ENCODE data around the gene ABHD5. TPM values are rescaled to one million over a fixed set of nuclear protein-coding genes. Genes with fewer than 3 reads are reported as not detected.

Gene ABHD5
- 28.4 and 31.1 TPM in 2 replicates for total RNA-seq

DNA sequence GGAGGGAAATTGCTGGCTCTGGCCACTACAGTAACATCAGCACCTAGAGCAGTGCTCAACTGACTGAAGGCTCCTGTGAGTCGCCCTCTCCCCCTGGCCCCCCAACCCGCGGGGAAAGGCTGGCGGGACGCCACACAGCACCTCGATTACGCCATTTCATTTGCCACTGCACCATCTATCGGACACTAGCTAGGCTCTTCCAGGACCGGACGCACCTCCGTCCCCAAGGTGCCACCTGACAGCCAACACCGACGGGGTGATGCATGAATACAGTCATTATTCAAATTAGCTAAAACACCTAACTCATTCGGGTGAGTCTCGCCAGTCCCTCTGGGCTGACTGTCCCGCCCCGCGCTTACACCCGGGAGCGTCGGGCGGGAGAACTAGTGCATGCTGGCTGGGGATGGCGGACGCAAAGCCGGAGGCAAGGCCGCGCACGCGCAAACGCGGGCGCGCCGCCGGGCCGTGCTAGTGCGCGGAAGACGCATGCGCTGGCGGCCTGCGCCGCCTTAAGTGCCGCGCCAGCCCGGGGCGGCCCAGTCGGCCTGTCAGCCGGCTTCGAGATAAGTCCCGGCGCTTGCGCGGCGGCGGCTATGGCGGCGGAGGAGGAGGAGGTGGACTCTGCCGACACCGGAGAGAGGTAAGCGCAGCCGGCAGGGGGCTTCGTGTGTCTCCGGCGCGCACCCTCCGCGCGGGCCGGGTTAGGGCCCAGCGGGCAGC lies at the start of gene ABHD5:
TSS of gene ABHD5 (plus strand) at position 539 of the 720 bp plus-strand sequence. CDS start at position 594, 55 bp downstream.

Other genes with a start within 250 kb of the ABHD5 start
- 48.9 and 51.6 TPM in 2 replicates for gene ANO10, start 68.9 kb upstream of the ABHD5 start, total RNA-seq

Measured in thoracic aorta endothelial cell (primary cell).